IMR-90 (cell line): ENCODE results near the gene BRPF1.

Source experiments
- BHLHE40 ChIP-seq: fragments of 150-350 bp; IDR thresholded peaks from 2 replicates; pipeline ENCODE4 v1.6.1; 2016; ENCODE audit warnings: mild to moderate bottlenecking, low read depth, low read length
- CEBPB ChIP-seq: IDR thresholded peaks from 2 replicates; pipeline ENCODE4 v1.6.1; 2012; ENCODE audit warnings: low read depth, low read length, improper control_type of control experiment
- FOS ChIP-seq: fragments of 150-350 bp; IDR thresholded peaks from 2 replicates; pipeline ENCODE4 v1.6.1; 2016; ENCODE audit warnings: low read depth, low read length
- MAFK ChIP-seq: IDR thresholded peaks from 2 replicates; pipeline ENCODE4 v1.6.1; 2012; ENCODE audit warnings: low read depth, low read length, improper control_type of control experiment
- MXI1 ChIP-seq: IDR thresholded peaks from 2 replicates; pipeline ENCODE4 v1.6.1; 2012; ENCODE audit warnings: low read depth, mild to moderate bottlenecking, low read length, moderate library complexity, borderline replicate concordance
- POLR2A ChIP-seq: IDR thresholded peaks from 2 replicates; pipeline ENCODE4 v1.6.1; 2012; ENCODE audit warnings: mild to moderate bottlenecking, low read depth, low read length
- RAD21 ChIP-seq: IDR thresholded peaks from 2 replicates; pipeline ENCODE4 v1.6.1; 2012; ENCODE audit warnings: low read length, improper control_type of control experiment
- RCOR1 ChIP-seq: IDR thresholded peaks from 2 replicates; pipeline ENCODE4 v1.6.1; 2012; ENCODE audit warnings: mild to moderate bottlenecking, low read length, improper control_type of control experiment; ENCODE audit not compliant: insufficient replicate concordance
- TF ChIP-seq, protein P1 (sequence below): conservative IDR thresholded peaks from 2 replicates; pipeline ENCODE4 v1.5.1; 2012; ENCODE audit warnings: mild to moderate bottlenecking, low read depth, low read length, improper control_type of control experiment
- TF ChIP-seq, protein P2 (sequence below): fragments of 150-350 bp; IDR thresholded peaks from 2 replicates; pipeline ENCODE4 v1.6.1; 2017; ENCODE audit warnings: mild to moderate bottlenecking, antibody characterized with exemption, low read length, low read depth

DNA sequence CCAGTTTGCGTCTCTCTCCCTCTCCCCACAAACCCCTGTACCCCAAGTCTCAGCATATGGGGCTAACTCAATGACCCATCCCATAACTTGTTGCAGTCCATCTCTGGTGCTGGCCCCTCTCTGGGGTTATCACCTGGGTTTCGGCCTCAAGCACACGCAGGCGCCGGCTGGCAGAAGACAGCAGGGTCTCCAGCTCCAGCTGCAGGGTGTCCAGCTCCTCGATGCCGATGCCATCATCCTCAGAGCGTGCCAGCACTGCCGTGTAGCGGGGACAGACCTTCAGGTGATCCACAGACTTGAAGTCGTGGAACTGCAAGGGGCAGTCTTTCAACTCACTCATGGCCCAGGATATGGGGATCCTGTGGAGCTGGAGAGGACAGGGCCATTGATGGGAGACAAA, 59.6 kb downstream of the BRPF1 start:
- TF ChIP-seq, protein P1, sequence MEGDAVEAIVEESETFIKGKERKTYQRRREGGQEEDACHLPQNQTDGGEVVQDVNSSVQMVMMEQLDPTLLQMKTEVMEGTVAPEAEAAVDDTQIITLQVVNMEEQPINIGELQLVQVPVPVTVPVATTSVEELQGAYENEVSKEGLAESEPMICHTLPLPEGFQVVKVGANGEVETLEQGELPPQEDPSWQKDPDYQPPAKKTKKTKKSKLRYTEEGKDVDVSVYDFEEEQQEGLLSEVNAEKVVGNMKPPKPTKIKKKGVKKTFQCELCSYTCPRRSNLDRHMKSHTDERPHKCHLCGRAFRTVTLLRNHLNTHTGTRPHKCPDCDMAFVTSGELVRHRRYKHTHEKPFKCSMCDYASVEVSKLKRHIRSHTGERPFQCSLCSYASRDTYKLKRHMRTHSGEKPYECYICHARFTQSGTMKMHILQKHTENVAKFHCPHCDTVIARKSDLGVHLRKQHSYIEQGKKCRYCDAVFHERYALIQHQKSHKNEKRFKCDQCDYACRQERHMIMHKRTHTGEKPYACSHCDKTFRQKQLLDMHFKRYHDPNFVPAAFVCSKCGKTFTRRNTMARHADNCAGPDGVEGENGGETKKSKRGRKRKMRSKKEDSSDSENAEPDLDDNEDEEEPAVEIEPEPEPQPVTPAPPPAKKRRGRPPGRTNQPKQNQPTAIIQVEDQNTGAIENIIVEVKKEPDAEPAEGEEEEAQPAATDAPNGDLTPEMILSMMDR: no peak
- TF ChIP-seq MAFK (no peak), CEBPB (no peak), POLR2A (no peak), BHLHE40 (no peak), RAD21 (no peak), RCOR1 (no peak), MXI1 (no peak), FOS (no peak)
- TF ChIP-seq, protein P2, sequence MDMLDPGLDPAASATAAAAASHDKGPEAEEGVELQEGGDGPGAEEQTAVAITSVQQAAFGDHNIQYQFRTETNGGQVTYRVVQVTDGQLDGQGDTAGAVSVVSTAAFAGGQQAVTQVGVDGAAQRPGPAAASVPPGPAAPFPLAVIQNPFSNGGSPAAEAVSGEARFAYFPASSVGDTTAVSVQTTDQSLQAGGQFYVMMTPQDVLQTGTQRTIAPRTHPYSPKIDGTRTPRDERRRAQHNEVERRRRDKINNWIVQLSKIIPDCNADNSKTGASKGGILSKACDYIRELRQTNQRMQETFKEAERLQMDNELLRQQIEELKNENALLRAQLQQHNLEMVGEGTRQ: no peak
